Liver (tissue), 9 donors: ENCODE data around the gene CCDC60. TPM values are rescaled to one million over a fixed set of nuclear protein-coding genes. Genes with fewer than 3 reads are reported as not detected.

Experiments
- DNase-seq: peaks from one replicate; pipeline ENCODE4 v3.0.0-alpha.2; 2017; ENCODE audit warnings: low spot score
- H3K27ac ChIP-seq, 2 donors: one replicate each; pipeline ENCODE4 v1.7.0; 2013; ENCODE audit warnings: inconsistent platforms in 2 of 2, low read length in 2 of 2, control low read depth in 1 of 2, low read depth in 1 of 2, mild to moderate bottlenecking in 1 of 2
- H3K27me3 ChIP-seq, 4 donors: one replicate each; pipeline versions ENCODE4 v1.6.1 to v1.7.0; 2013; ENCODE audit warnings: low read length in 3 of 4, inconsistent platforms in 1 of 4, mild to moderate bottlenecking in 1 of 4, moderate library complexity in 1 of 4; ENCODE audit not compliant: control insufficient read depth in 4 of 4, insufficient read depth in 4 of 4
- H3K36me3 ChIP-seq, 4 donors: one replicate each; pipeline versions ENCODE4 v1.6.1 to v1.7.0; 2013; ENCODE audit warnings: low read length in 3 of 4, mild to moderate bottlenecking in 3 of 4, low read depth in 1 of 4, moderate library complexity in 1 of 4; ENCODE audit not compliant: control insufficient read depth in 4 of 4, insufficient read depth in 3 of 4
- H3K4me1 ChIP-seq, 4 donors: one replicate each; pipeline versions ENCODE4 v1.6.1 to v1.7.0; 2013; ENCODE audit warnings: low read length in 3 of 4, mild to moderate bottlenecking in 3 of 4, moderate library complexity in 1 of 4; ENCODE audit not compliant: control insufficient read depth in 4 of 4, insufficient read depth in 4 of 4
- H3K4me3 ChIP-seq, 3 donors: one replicate each; pipeline versions ENCODE4 v1.6.1 to v1.7.0; 2013; ENCODE audit warnings: low read length in 3 of 3, control low read depth in 1 of 3, low read depth in 1 of 3, mild to moderate bottlenecking in 1 of 3
- H3K9ac ChIP-seq, 2 donors: one replicate each; pipeline ENCODE4 v1.7.0; 2013; ENCODE audit warnings: low read length in 2 of 2, mild to moderate bottlenecking in 2 of 2, moderate library complexity in 2 of 2, control low read depth in 1 of 2, low read depth in 1 of 2
- H3K9me3 ChIP-seq, 4 donors: one replicate each; pipeline versions ENCODE4 v1.6.1 to v1.7.0; 2013; ENCODE audit warnings: low read length in 3 of 4; ENCODE audit not compliant: control insufficient read depth in 4 of 4
- ATF3 ChIP-seq: IDR thresholded peaks from 2 replicates; pipeline ENCODE4 v1.6.1; 2016; ENCODE audit warnings: antibody characterized with exemption
- CTCF ChIP-seq: fragments of 150-350 bp; IDR thresholded peaks from 2 replicates; pipeline ENCODE4 v1.5.1; 2017; ENCODE audit warnings: improper control_type of control experiment, low read depth, low read length; ENCODE audit not compliant: missing input control
- EGR1 ChIP-seq, 2 donors: IDR thresholded peaks; 2 replicates each; pipeline ENCODE4 v1.6.1; 2016 to 2018; ENCODE audit warnings: antibody characterized with exemption in 2 of 2, low read depth in 2 of 2
- FOXA1 ChIP-seq: IDR thresholded peaks from 2 replicates; pipeline ENCODE4 v1.6.1; 2016; ENCODE audit warnings: antibody characterized with exemption
- FOXA2 ChIP-seq: IDR thresholded peaks from 2 replicates; pipeline ENCODE4 v1.6.1; 2016; ENCODE audit warnings: antibody characterized with exemption
- GABPA ChIP-seq, 2 donors: IDR thresholded peaks in 1 of 2; conservative IDR thresholded peaks in 1 of 2; 2 replicates each; pipeline ENCODE4 v1.6.1; 2016; ENCODE audit warnings: antibody characterized with exemption in 2 of 2, mild to moderate bottlenecking in 1 of 2, moderate library complexity in 1 of 2
- HNF4A ChIP-seq, 2 donors: conservative IDR thresholded peaks; 2 replicates each; pipeline ENCODE4 v1.6.1; 2016; ENCODE audit warnings: antibody characterized with exemption in 2 of 2, mild to moderate bottlenecking in 2 of 2
- HNF4G ChIP-seq: IDR thresholded peaks from 2 replicates; pipeline ENCODE4 v1.6.1; 2016; ENCODE audit warnings: antibody characterized with exemption
- MAX ChIP-seq: IDR thresholded peaks from 2 replicates; pipeline ENCODE4 v1.6.1; 2016; ENCODE audit warnings: antibody characterized with exemption
- NR2F2 ChIP-seq: IDR thresholded peaks from 2 replicates; pipeline ENCODE4 v1.6.1; 2016; ENCODE audit warnings: antibody characterized with exemption
- RAD21 ChIP-seq, 2 donors: IDR thresholded peaks; 2 replicates each; pipeline ENCODE4 v1.6.1; 2016; ENCODE audit warnings: antibody characterized with exemption in 2 of 2, mild to moderate bottlenecking in 2 of 2
- REST ChIP-seq: IDR thresholded peaks from 2 replicates; pipeline ENCODE4 v1.6.1; 2016; ENCODE audit warnings: antibody characterized with exemption, mild to moderate bottlenecking
- RXRA ChIP-seq, 2 donors: IDR thresholded peaks; 2 replicates each; pipeline ENCODE4 v1.6.1; 2017 to 2018; ENCODE audit warnings: antibody characterized with exemption in 2 of 2, mild to moderate bottlenecking in 1 of 2
- SP1 ChIP-seq: IDR thresholded peaks from 2 replicates; pipeline ENCODE4 v1.6.1; 2018; ENCODE audit warnings: antibody characterized with exemption, mild to moderate bottlenecking
- TAF1 ChIP-seq: conservative IDR thresholded peaks from 2 replicates; pipeline ENCODE4 v1.6.1; 2016; ENCODE audit warnings: antibody characterized with exemption, mild to moderate bottlenecking
- YY1 ChIP-seq: IDR thresholded peaks from 2 replicates; pipeline ENCODE4 v1.6.1; 2016; ENCODE audit warnings: antibody characterized with exemption, mild to moderate bottlenecking
- ZBTB33 ChIP-seq: IDR thresholded peaks from 2 replicates; pipeline ENCODE4 v1.6.1; 2016; ENCODE audit warnings: antibody characterized with exemption
- whole genome bisulfite sequencing: extraction: QIAGEN DNeasy Blood & Tissue Kit; methylation state at CpG from one replicate; pipeline ENCODE4 v1.1.7; 2013; 5-methylcytosine and 5-hydroxymethylcytosine counted together
- polyA plus RNA-seq, 2 donors: library from polyadenylated mRNA; stranded (reverse) in 1 of 2; unstranded in 1 of 2; fragments of 200-250 nt in 1 of 2; fragments of >200 nt in 1 of 2; fragmentation: Nextera tagmentation in 1 of 2; extraction: Ambion mirVana in 1 of 2; gene quantifications; one replicate each; pipeline versions ENCODE4 v1.2.1 to v1.2.3, GENCODE V29; 2013 to 2015
- total RNA-seq, 2 donors: library from RNA; depleted of rRNA; stranded (reverse); fragments of >200 nt; gene quantifications; one replicate each; pipeline ENCODE4 v1.2.3, GENCODE V29; 2014
- donor health status: healthy.
- donor health status: healthy.
- donor health status: healthy.
- donor health status: healthy.
- donor health status: healthy.

CCDC60 gene
- total and polyA plus RNA-seq, 4 donors, result not detected

DNA sequence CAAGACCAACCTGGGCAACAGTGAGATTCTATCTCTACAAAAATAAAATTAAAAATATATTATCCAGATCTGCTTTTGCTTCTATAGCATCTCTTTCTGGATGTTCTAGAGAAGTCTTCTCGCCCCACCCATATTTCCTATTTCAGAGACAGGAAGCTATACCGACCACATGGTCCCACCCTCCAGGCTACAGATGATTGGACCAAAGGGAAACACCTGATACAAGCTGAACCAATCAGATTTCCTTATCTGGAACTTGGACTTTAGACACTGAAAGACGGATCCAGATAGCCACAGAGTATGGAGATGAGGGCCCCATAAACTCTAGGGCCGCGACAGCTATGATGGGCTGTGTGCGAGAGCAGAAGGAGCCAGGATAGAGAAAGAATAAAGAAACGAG, 48.7 kb downstream of the CCDC60 start:
- TF ChIP-seq MAX (no peak), SP1 (no peak), HNF4G (no peak), ATF3 (no peak), NR2F2 (no peak), ZBTB33 (no peak), RAD21 (IDR thresholded peaks at IDR 0.05) (no peak), RXRA (IDR thresholded peaks at IDR 0.05) (no peak), FOXA1 (no peak), EGR1 (IDR thresholded peaks at IDR 0.05; ENCODE audit: low read depth in 2 of 2) (no peak), REST (no peak), FOXA2 (no peak)
- H3K27me3 ChIP-seq, result peaks cover 0 to 5% (median 0%) of the 10 kb centered on the region in 4 donors
- H3K36me3 ChIP-seq, result no peaks in the 10 kb centered on the region
- no peak overlapping the region for H3K27ac ChIP-seq
- DNase-seq, result no peak
- H3K9me3 ChIP-seq, result peaks cover 0 to 6% (median 1%) of the 10 kb centered on the region in 4 donors
- H3K9ac ChIP-seq, result no peak overlapping the region
- H3K4me1 ChIP-seq, result no peaks in the 10 kb centered on the region
- WGBS, result 83% methylated on average over 7 of the region's 7 CpGs
- no peak overlapping the region for H3K4me3 ChIP-seq

- no peak overlapping the region for H3K27ac ChIP-seq
- H3K9ac ChIP-seq, result no peak overlapping the region
- peaks cover 0 to 6% (median 1%) of the 10 kb centered on the region in 4 donors for H3K9me3 ChIP-seq
- peaks cover 0 to 5% (median 0%) of the 10 kb centered on the region in 4 donors for H3K27me3 ChIP-seq
- no peaks in the 10 kb centered on the region for H3K4me1 ChIP-seq
- H3K4me3 ChIP-seq, result no peak overlapping the region
- TF ChIP-seq GABPA (IDR thresholded peaks at IDR 0.05 in 1 of 2, conservative IDR thresholded peaks at IDR 0.05 in 1 of 2) (no peak), FOXA2 (no peak), CTCF (no peak), YY1 (no peak), FOXA1 (no peak), REST (no peak), HNF4G (no peak), HNF4A (conservative IDR thresholded peaks at IDR 0.05) (no peak), RAD21 (IDR thresholded peaks at IDR 0.05) (no peak), TAF1 (no peak), MAX (no peak)
- no peaks in the 10 kb centered on the region for H3K36me3 ChIP-seq
- 89% methylated on average over 5 of the region's 5 CpGs for WGBS
- no peak for DNase-seq
Observed at GRCh38 chr12:119384340-119384739, 49.8 kb downstream of the CCDC60 start.
